ENCODE measurements around the gene KCNIP3. TPM values are rescaled to one million over a fixed set of nuclear protein-coding genes. Genes with fewer than 3 reads are reported as not detected.

KCNIP3 gene
- total RNA-seq, 1 experiment from 2014 or later: 19.1 TPM

DNA sequence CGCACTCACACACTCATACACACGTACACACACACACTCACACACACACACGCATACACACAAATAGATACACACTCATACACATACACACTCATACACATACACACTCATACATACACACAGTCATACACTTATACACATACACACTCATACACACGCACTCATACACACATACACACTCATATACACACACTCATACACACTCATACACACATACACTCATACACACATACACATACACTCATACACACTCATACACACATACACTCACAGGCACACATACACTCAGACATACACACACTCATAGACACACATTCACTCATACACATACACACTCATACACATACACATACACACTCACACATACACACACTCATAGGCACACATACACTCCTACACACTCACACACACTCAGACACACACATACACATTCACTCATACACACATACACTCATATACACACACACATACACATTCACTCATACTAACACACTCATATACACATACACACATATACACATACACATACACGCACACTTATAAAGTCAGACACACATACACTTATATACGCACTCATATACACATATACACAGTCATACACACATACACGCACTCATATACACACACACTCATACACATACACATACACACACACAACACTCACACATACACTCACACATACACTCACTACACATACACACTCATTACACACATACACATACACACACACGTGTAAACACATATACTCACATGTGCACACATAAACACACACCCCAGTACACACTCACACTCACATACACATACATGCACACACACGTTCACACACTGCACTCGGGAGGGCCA, 28.7 kb downstream of the KCNIP3 start:
- ChIA-PET POLR2A (ENCODE audit: unreplicated experiment) (no interaction called here), CTCF (no interaction called here)
- Histone ChIP-seq H3K27ac (ENCODE audit: low read length) (no peak overlapping the region), H3K9me3 (ENCODE audit: low read length) (no peaks in the 10 kb centered on the region), H3K79me2 (ENCODE audit: low read length) (no peaks in the 10 kb centered on the region), H3K4me3 (ENCODE audit: low read length) (no peak overlapping the region), H3K4me2 (ENCODE audit: low read length) (no peak overlapping the region), H3K9me2 (replicated peaks; ENCODE audit: low read length) (no peaks in the 10 kb centered on the region), H2AFZ (ENCODE audit: low read length) (no peak overlapping the region), H3F3A (ENCODE audit: low read length, unreplicated experiment) (no peaks in the 10 kb centered on the region), H3K9ac (ENCODE audit: low read length) (no peak overlapping the region), H3K4me1 (ENCODE audit: insufficient read depth, low read length) (0 out of 2 replicates have a peak, but pooled peaks cover 8% of the 10 kb centered on the region), H4K20me1 (ENCODE audit: low read length) (no peaks in the 10 kb centered on the region), H3K27me3 (ENCODE audit: low read length) (no peaks in the 10 kb centered on the region), H3K36me3 (ENCODE audit: low read depth, low read length) (no peaks in the 10 kb centered on the region)
- BruUV-seq (replicated peaks): no TSS peak
- DNase-seq: no peak
- no peak for ATAC-seq
- TF ChIP-seq EZH2 (IDR thresholded peaks at IDR 0.05; ENCODE audit: low read length, unreplicated experiment) (no peak), EZH2phosphoT487 (IDR thresholded peaks at IDR 0.05; ENCODE audit: borderline replicate concordance, low read length) (no peak)
- TF ChIP-seq, protein P1, sequence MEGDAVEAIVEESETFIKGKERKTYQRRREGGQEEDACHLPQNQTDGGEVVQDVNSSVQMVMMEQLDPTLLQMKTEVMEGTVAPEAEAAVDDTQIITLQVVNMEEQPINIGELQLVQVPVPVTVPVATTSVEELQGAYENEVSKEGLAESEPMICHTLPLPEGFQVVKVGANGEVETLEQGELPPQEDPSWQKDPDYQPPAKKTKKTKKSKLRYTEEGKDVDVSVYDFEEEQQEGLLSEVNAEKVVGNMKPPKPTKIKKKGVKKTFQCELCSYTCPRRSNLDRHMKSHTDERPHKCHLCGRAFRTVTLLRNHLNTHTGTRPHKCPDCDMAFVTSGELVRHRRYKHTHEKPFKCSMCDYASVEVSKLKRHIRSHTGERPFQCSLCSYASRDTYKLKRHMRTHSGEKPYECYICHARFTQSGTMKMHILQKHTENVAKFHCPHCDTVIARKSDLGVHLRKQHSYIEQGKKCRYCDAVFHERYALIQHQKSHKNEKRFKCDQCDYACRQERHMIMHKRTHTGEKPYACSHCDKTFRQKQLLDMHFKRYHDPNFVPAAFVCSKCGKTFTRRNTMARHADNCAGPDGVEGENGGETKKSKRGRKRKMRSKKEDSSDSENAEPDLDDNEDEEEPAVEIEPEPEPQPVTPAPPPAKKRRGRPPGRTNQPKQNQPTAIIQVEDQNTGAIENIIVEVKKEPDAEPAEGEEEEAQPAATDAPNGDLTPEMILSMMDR (conservative IDR thresholded peaks at IDR 0.05; ENCODE audit: low read depth, low read length): no peak
- intact Hi-C loops (cut with micrococcal nuclease): no loop called here

DNA sequence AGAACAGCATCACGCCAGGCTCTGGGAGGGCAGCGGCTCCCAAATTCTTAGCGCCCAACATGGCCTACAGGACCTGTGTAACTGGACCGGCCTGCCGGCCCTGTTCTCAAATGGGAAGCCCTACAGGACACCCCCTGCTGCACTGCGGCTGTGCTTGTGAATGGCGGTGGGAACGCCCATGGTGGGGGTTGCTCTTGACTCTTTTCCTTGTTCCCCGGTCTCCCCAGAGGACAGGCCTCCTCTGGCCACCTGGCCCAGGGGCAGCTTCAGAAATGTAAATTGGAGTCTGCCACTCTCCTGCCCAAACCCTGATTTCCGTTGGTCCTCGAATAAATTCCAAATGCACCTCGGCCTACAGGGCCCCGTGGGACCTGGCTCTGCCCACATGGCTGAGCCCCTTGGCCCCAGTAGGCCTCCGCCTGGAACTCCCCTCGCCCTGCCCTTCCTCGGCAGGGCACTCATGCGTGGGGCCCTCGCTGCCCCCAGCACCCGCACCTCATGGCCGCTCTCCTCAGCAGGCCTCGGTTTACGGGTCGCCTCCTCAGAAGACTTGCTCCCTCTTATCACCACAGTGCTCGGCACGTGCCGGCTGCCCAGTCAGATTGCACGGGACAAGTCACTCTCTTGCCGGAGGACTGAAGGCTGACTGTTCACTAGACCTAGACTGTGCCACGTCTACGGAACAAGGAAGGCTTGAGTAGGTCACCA, 29.4 kb downstream of the KCNIP3 start:
- no peak overlapping the region for H3K9ac ChIP-seq (ENCODE audit: low read length)
- no peaks in the 10 kb centered on the region for H4K20me1 ChIP-seq (ENCODE audit: low read length)
- intact Hi-C loops (cut with micrococcal nuclease): no loop called here
- H3K27me3 ChIP-seq (ENCODE audit: low read length): no peaks in the 10 kb centered on the region
- TF ChIP-seq EZH2 (IDR thresholded peaks at IDR 0.05; ENCODE audit: low read length, unreplicated experiment): no peak
- TF ChIP-seq, protein P1 (conservative IDR thresholded peaks at IDR 0.05; ENCODE audit: low read depth, low read length): no peak
- TF ChIP-seq EZH2phosphoT487 (IDR thresholded peaks at IDR 0.05; ENCODE audit: borderline replicate concordance, low read length): no peak
- CTCF ChIA-PET: no interaction called here
- 0 out of 2 replicates have a peak, but pooled peaks cover 8% of the 10 kb centered on the region for H3K4me1 ChIP-seq (ENCODE audit: insufficient read depth, low read length)
- H3K4me3 ChIP-seq (ENCODE audit: low read length): no peak overlapping the region
- H3K36me3 ChIP-seq (ENCODE audit: low read depth, low read length): no peaks in the 10 kb centered on the region
- H3K9me2 ChIP-seq (replicated peaks; ENCODE audit: low read length): no peaks in the 10 kb centered on the region
- H3F3A ChIP-seq (ENCODE audit: low read length, unreplicated experiment): no peaks in the 10 kb centered on the region
- no peak overlapping the region for H3K4me2 ChIP-seq (ENCODE audit: low read length)
- POLR2A ChIA-PET (ENCODE audit: unreplicated experiment): no interaction called here
- BruUV-seq (replicated peaks): no TSS peak
- ATAC-seq (no peak), DNase-seq (no peak)
- no peak overlapping the region for H2AFZ ChIP-seq (ENCODE audit: low read length)
- H3K9me3 ChIP-seq (ENCODE audit: low read length): no peaks in the 10 kb centered on the region
- no peaks in the 10 kb centered on the region for H3K79me2 ChIP-seq (ENCODE audit: low read length)
- no peak overlapping the region for H3K27ac ChIP-seq (ENCODE audit: low read length)

DNA sequence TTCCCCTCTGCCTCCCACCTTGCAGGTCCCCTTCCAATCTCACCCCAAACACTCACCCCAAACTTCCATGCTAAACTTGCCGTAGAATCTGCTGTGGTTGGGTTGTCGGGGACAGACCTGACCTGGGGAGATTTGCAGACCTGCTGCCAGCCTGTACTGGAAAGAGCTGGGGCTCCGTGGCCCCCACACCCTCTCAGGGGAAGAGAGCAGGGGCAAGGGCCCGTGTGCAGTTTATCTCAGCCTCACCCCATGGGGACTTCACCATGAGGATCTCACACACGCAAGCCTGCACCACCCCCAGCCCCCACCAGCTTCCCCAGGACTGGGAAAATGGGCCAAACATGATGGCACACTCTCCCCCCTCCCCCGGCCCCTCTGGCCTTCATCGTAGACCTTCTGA, 30.7 kb downstream of the KCNIP3 start:
- DNase-seq: no peak
- Histone ChIP-seq H3K27me3 (ENCODE audit: low read length) (no peaks in the 10 kb centered on the region), H3K4me2 (ENCODE audit: low read length) (no peak overlapping the region), H3K79me2 (ENCODE audit: low read length) (no peaks in the 10 kb centered on the region), H2AFZ (ENCODE audit: low read length) (no peak overlapping the region), H3K9ac (ENCODE audit: low read length) (no peak overlapping the region), H3K9me3 (ENCODE audit: low read length) (no peaks in the 10 kb centered on the region), H3K27ac (ENCODE audit: low read length) (no peak overlapping the region), H3K36me3 (ENCODE audit: low read depth, low read length) (no peaks in the 10 kb centered on the region), H4K20me1 (ENCODE audit: low read length) (no peaks in the 10 kb centered on the region), H3K4me1 (ENCODE audit: insufficient read depth, low read length) (peaks cover 9% of the 10 kb centered on the region), H3K9me2 (replicated peaks; ENCODE audit: low read length) (no peaks in the 10 kb centered on the region), H3F3A (ENCODE audit: low read length, unreplicated experiment) (no peaks in the 10 kb centered on the region), H3K4me3 (ENCODE audit: low read length) (no peak overlapping the region)
- POLR2A ChIA-PET (ENCODE audit: unreplicated experiment): no interaction called here
- intact Hi-C loops (cut with micrococcal nuclease): no loop called here
- CTCF ChIA-PET: no interaction called here
- no TSS peak for BruUV-seq (replicated peaks)
- TF ChIP-seq EZH2 (IDR thresholded peaks at IDR 0.05; ENCODE audit: low read length, unreplicated experiment) (no peak), EZH2phosphoT487 (IDR thresholded peaks at IDR 0.05; ENCODE audit: borderline replicate concordance, low read length) (no peak)
- TF ChIP-seq, protein P1 (conservative IDR thresholded peaks at IDR 0.05; ENCODE audit: low read depth, low read length): no peak
- no peak for ATAC-seq
